Measurements from ENCODE around the gene TTC7B. TPM values are rescaled to one million over a fixed set of nuclear protein-coding genes. Genes with fewer than 3 reads are reported as not detected.

The TTC7B gene
- total RNA-seq, 1 experiment from 2014 or later: 70.6 TPM

DNA sequence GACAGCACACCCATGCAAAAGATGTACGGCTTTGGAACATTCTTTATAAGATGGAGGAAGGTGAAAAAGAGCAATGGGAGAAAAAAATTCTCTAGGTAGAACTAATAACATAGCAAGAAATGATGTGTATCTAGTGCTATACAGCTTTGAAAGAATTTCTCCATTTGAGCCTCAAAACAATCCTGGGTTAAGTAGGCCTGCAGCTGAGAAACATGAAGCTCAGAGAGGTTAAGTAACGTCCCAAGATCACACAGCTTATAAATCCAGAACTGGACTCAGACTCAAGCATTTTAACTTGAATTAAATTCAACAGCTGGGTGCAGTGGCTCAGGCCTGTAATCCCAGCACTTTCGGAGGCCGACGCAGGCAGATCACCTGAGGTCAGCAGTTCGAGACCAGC lies 32.9 kb downstream of the TTC7B start (continued):
- TF ChIP-seq EZH2phosphoT487 (IDR thresholded peaks at IDR 0.05; ENCODE audit: borderline replicate concordance) (no peak), CBX3 (IDR thresholded peaks at IDR 0.05; ENCODE audit: low read depth) (no peak), EGR1 (IDR thresholded peaks at IDR 0.05; ENCODE audit: low read depth) (no peak), SRF (IDR thresholded peaks at IDR 0.05; ENCODE audit: low read depth) (no peak), RAD21 (IDR thresholded peaks at IDR 0.05; ENCODE audit: low read depth) (no peak), ELF1 (IDR thresholded peaks at IDR 0.05; ENCODE audit: borderline replicate concordance, low read depth) (no peak), JUND (IDR thresholded peaks at IDR 0.05) (no peak), YY1 (IDR thresholded peaks at IDR 0.05; ENCODE audit: extremely low read depth, insufficient replicate concordance, low read depth, low read length) (no peak), SP1 (IDR thresholded peaks at IDR 0.05; ENCODE audit: low read depth) (no peak), CEBPB (IDR thresholded peaks at IDR 0.05; ENCODE audit: low read depth) (no peak)

- ChIA-PET POLR2A (interaction anchor here (2.2 kb wide), 1 partner anchor 12 kb away, joined by 5 read pairs; no protein-coding TSS in a partner anchor), CTCF (no interaction called here), RAD21 (ENCODE audit: low non-redundant PET in 1 of 2, low total read pairs in 2 of 2, uncharacterized antibody in 2 of 2, unreplicated experiment in 2 of 2) (no interaction called here)
- H3K4me1 ChIP-seq (ENCODE audit: control insufficient read depth in 1 of 2, insufficient read depth in 2 of 2, low read length in 2 of 2): no peaks in the 10 kb centered on the region
- DNase-seq (ENCODE audit: low read depth, low spot score) (no peak), ATAC-seq (no peak)
- H3K79me2 ChIP-seq (ENCODE audit: insufficient read depth, low read length): no peaks in the 10 kb centered on the region
- H3K9ac ChIP-seq (ENCODE audit: low read length): no peak overlapping the region
- H3K27ac ChIP-seq (ENCODE audit: low read depth, low read length): no peak overlapping the region
- intact Hi-C loops (cut with micrococcal nuclease): no loop called here
- no peak overlapping the region for H3K4me3 ChIP-seq (replicated peaks in 1 of 2; ENCODE audit: low read depth in 1 of 2, low read length in 2 of 2)
- H4K20me1 ChIP-seq (ENCODE audit: insufficient read depth): no peaks in the 10 kb centered on the region
- H3K36me3 ChIP-seq (ENCODE audit: control insufficient read depth in 1 of 2, insufficient read depth in 2 of 2, low read length in 2 of 2): no peaks in the 10 kb centered on the region; a peak in 1 of 4 replicates
- H3K27me3 ChIP-seq (ENCODE audit: insufficient read depth, low read length): no peaks in the 10 kb centered on the region
- H2AFZ ChIP-seq (ENCODE audit: low read depth, low read length, poor library complexity, severe bottlenecking): no peak overlapping the region
- no peaks in the 10 kb centered on the region for H3K9me2 ChIP-seq (ENCODE audit: insufficient read depth)
- BruUV-seq (replicated peaks): no TSS peak
- H3K4me2 ChIP-seq (ENCODE audit: low read length): no peak overlapping the region
- no peaks in the 10 kb centered on the region for H3K9me3 ChIP-seq (ENCODE audit: control insufficient read depth in 1 of 2, insufficient read depth in 1 of 2, low read depth in 1 of 2, low read length in 2 of 2)
- TF ChIP-seq, protein P1, sequence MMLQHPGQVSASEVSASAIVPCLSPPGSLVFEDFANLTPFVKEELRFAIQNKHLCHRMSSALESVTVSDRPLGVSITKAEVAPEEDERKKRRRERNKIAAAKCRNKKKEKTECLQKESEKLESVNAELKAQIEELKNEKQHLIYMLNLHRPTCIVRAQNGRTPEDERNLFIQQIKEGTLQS (IDR thresholded peaks at IDR 0.05): no peak
- TF ChIP-seq CTCF (IDR thresholded peaks at IDR 0.05 in 2 of 3, conservative IDR thresholded peaks at IDR 0.05 in 1 of 3; ENCODE audit: borderline replicate concordance in 1 of 3, insufficient read depth in 1 of 3, low read depth in 2 of 3, low read length in 2 of 3): no peak
- TF ChIP-seq SRF (IDR thresholded peaks at IDR 0.05; ENCODE audit: low read depth): no peak
- no peak for TF ChIP-seq CBX3 (IDR thresholded peaks at IDR 0.05; ENCODE audit: low read depth)
- no peak for TF ChIP-seq ELF1 (IDR thresholded peaks at IDR 0.05; ENCODE audit: borderline replicate concordance, low read depth)
- no peak for TF ChIP-seq REST (IDR thresholded peaks at IDR 0.05; ENCODE audit: low read depth)
- TF ChIP-seq ZFX (IDR thresholded peaks at IDR 0.05): no peak
- TF ChIP-seq ZBTB33 (IDR thresholded peaks at IDR 0.05; ENCODE audit: extremely low read depth, insufficient replicate concordance, low read length): no peak
- TF ChIP-seq, protein P2, sequence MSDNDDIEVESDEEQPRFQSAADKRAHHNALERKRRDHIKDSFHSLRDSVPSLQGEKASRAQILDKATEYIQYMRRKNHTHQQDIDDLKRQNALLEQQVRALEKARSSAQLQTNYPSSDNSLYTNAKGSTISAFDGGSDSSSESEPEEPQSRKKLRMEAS (IDR thresholded peaks at IDR 0.05): no peak
- TF ChIP-seq ZNF274 (IDR thresholded peaks at IDR 0.05; ENCODE audit: low read depth, low read length): no peak
- TF ChIP-seq TCF7L2 (IDR thresholded peaks at IDR 0.05; ENCODE audit: borderline replicate concordance, extremely low read depth, insufficient read depth, insufficient read length): no peak
- TF ChIP-seq FOSL1 (IDR thresholded peaks at IDR 0.05; ENCODE audit: low read depth): no peak
- no peak for TF ChIP-seq EZH2phosphoT487 (IDR thresholded peaks at IDR 0.05; ENCODE audit: borderline replicate concordance)
Measured at GRCh38 chr14:90782892-90783291, 33.3 kb downstream of the TTC7B start.
